GM12878 (cell line): ENCODE results near the gene MMAA. TPM values are rescaled to one million over a fixed set of nuclear protein-coding genes. Genes with fewer than 3 reads are reported as not detected.

Experiments
- ATAC-seq: fragments of 200-7000 bp; cut with Tn5 transposase; 3 replicates; pipeline ENCODE4 v1.9.1; 2020; ENCODE audit warnings: mild to moderate bottlenecking, moderate library complexity
- BruUV-seq: library from RNA; stranded (reverse); fragments of 400-500 nt; replicated peaks from 2 replicates; lab custom pipeline; 2021; lab: Mats Ljungman, UMichigan
- CTCF ChIA-PET: fragments of 300-600 bp; sonication (Branson Sonifier 250); formaldehyde crosslinking; extraction: SDS; loops from one replicate; lab custom pipeline; 2021; ENCODE audit warnings: inconsistent platforms; lab: Yijun Ruan, JAX
- POLR2A ChIA-PET: fragments of 350-600 bp; formaldehyde crosslinking; extraction: SDS; loops from one replicate; lab custom pipeline; 2021; ENCODE audit warnings: inconsistent platforms; lab: Charles Lee
- RAD21 ChIA-PET: fragments of 300-600 bp; sonication (Branson Sonifier 250); formaldehyde crosslinking; loops from one replicate; lab custom pipeline; 2023; ENCODE audit warnings: antibody characterized with exemption; ENCODE audit not compliant: unreplicated experiment; lab: Charles Lee
- SMC1A ChIA-PET: fragments of 300-600 bp; sonication (Branson Sonifier 250); formaldehyde crosslinking; loops from one replicate; lab custom pipeline; 2023; ENCODE audit not compliant: unreplicated experiment, uncharacterized antibody; lab: Charles Lee
- DNase-seq: peaks from one replicate; pipeline ENCODE4 v3.0.0-alpha.2; 2011; ENCODE audit warnings: low read depth, low spot score
- FAIRE-seq: peaks from 3 replicates; lab custom pipeline; 2011; peaks lifted over from hg19 to GRCh38; lab: Jason Lieb, UNC
- H2AFZ ChIP-seq: 2 replicates; pipeline ENCODE4 v1.6.0; 2011; ENCODE audit warnings: low read depth, low read length, control low read depth; ENCODE audit not compliant: control insufficient read depth
- H3K27ac ChIP-seq: 2 replicates; pipeline ENCODE4 v1.5.1; 2011; ENCODE audit warnings: control low read depth; ENCODE audit not compliant: control insufficient read depth, insufficient read depth
- H3K27me3 ChIP-seq, 2 experiments: replicated peaks in 1 of 2; 2 replicates each; pipeline versions ENCODE4 v1.6.0 to v1.6.1; 2011; ENCODE audit warnings: low read length in 1 of 2; ENCODE audit not compliant: control insufficient read depth in 2 of 2, insufficient read depth in 2 of 2
- H3K36me3 ChIP-seq, 2 experiments: 2 replicates each; pipeline ENCODE4 v1.5.1; 2011; ENCODE audit warnings: low read length in 1 of 2; ENCODE audit not compliant: control insufficient read depth in 2 of 2, insufficient read depth in 2 of 2
- H3K4me1 ChIP-seq: 2 replicates; pipeline ENCODE4 v1.6.1; 2011; ENCODE audit warnings: mild to moderate bottlenecking, low read length, moderate library complexity, mixed read lengths; ENCODE audit not compliant: control insufficient read depth, insufficient read depth
- H3K4me2 ChIP-seq: 2 replicates; pipeline ENCODE4 v1.6.0; 2011; ENCODE audit warnings: control low read depth; ENCODE audit not compliant: control insufficient read depth, insufficient read depth
- H3K4me3 ChIP-seq: fragments of 200-600 bp; sonication (generic); 2 replicates; pipeline ENCODE4 v1.5.1; 2016
- H3K79me2 ChIP-seq: 2 replicates; pipeline ENCODE4 v1.6.0; 2011; ENCODE audit warnings: low read length; ENCODE audit not compliant: control insufficient read depth, insufficient read depth
- H3K9ac ChIP-seq: 2 replicates; pipeline ENCODE4 v1.8.0; 2011; ENCODE audit warnings: low read length, control low read depth, mixed read lengths; ENCODE audit not compliant: control insufficient read depth, insufficient read depth
- H3K9me3 ChIP-seq: replicated peaks from 3 replicates; pipeline ENCODE4 v1.5.1; 2011; ENCODE audit warnings: mild to moderate bottlenecking, low read length; ENCODE audit not compliant: control insufficient read depth, insufficient read depth
- H4K20me1 ChIP-seq: 2 replicates; pipeline ENCODE4 v1.6.0; 2011; ENCODE audit not compliant: control insufficient read depth, insufficient read depth
- CBX3 ChIP-seq: fragments of 200-600 bp; sonication (generic); IDR thresholded peaks from 2 replicates; pipeline ENCODE4 v1.6.1; 2016; ENCODE audit warnings: low read depth, borderline replicate concordance
- EZH2 ChIP-seq: IDR thresholded peaks from 2 replicates; pipeline ENCODE4 v1.6.1; 2012; ENCODE audit warnings: low read depth, mild to moderate bottlenecking, control low read depth, inconsistent platforms, low read length, borderline replicate concordance; ENCODE audit not compliant: control insufficient read depth
- IRF5 ChIP-seq: fragments of 450-650 bp; IDR thresholded peaks from 2 replicates; pipeline ENCODE4 v1.6.1; 2017; ENCODE audit warnings: borderline replicate concordance
- MTA3 ChIP-seq: IDR thresholded peaks from 2 replicates; pipeline ENCODE4 v1.6.1; 2012; ENCODE audit warnings: low read length, inconsistent platforms, borderline replicate concordance
- NBN ChIP-seq: fragments of 450-650 bp; IDR thresholded peaks from 2 replicates; pipeline ENCODE4 v1.6.1; 2016
- RAD21 ChIP-seq: IDR thresholded peaks from 2 replicates; pipeline ENCODE4 v1.6.1; 2011; ENCODE audit warnings: mild to moderate bottlenecking, low read depth, low read length, moderate library complexity; ENCODE audit not compliant: insufficient read depth
- RAD51 ChIP-seq: fragments of 450-650 bp; IDR thresholded peaks from 2 replicates; pipeline ENCODE4 v1.6.1; 2016; ENCODE audit warnings: moderate library complexity, mild to moderate bottlenecking, inconsistent platforms
- SPI1 ChIP-seq: IDR thresholded peaks from 2 replicates; pipeline ENCODE4 v1.6.1; 2011; ENCODE audit warnings: low read depth, mild to moderate bottlenecking, low read length, moderate library complexity, borderline replicate concordance; ENCODE audit not compliant: insufficient read depth
- SUZ12 ChIP-seq: fragments of 200-600 bp; sonication (generic); IDR thresholded peaks from one replicate; pipeline ENCODE4 v1.6.1; 2018; ENCODE audit warnings: antibody characterized with exemption, mild to moderate bottlenecking; ENCODE audit not compliant: unreplicated experiment
- ZBED1 ChIP-seq: IDR thresholded peaks from 2 replicates; pipeline ENCODE4 v1.6.1; 2016; ENCODE audit warnings: borderline replicate concordance
- ZNF622 ChIP-seq: fragments of 450-650 bp; IDR thresholded peaks from 2 replicates; pipeline ENCODE4 v1.6.1; 2017; ENCODE audit warnings: mild to moderate bottlenecking, inconsistent platforms
- WGBS: methylation state at CpG from one replicate; pipeline ENCODE4 v1.1.6; 2016; ENCODE audit warnings: low lambda C conversion rate; ENCODE audit not compliant: insufficient replicate concordance, insufficient coverage; ENCODE audit errors: missing lambda C conversion rate; 5-methylcytosine and 5-hydroxymethylcytosine counted together
- in situ Hi-C: fragments of 300-500 bp; cut with MboI; formaldehyde crosslinking; loops from 9 replicates; pipeline ENCODE4 v1.14.3; 2018; ENCODE audit warnings: mixed read lengths
- intact Hi-C: fragments of 100-400 bp; cut with micrococcal nuclease; formaldehyde crosslinking; loops from one replicate; pipeline ENCODE4 v1.14.2; 2022; ENCODE audit not compliant: unreplicated experiment
- polyA plus RNA-seq, 11 experiments: library from polyadenylated mRNA; depleted of rRNA in 4 of 11; unstranded in 6 of 11; stranded (reverse) in 5 of 11; fragments of >200 nt; fragmentation: Nextera tagmentation in 4 of 11; fragmentation: Illumina TruSeq in 1 of 11; extraction: Ambion mirVana in 4 of 11; extraction: Trizol in 1 of 11; gene quantifications; 1 replicate in 1 of 11; 2 replicates in 10 of 11; pipeline versions ENCODE4 v1.2.1 to v1.2.3, GENCODE V29; 2011 to 2016; ENCODE audit warnings: inconsistent platforms in 2 of 11, missing spikeins in 2 of 11, low read depth in 1 of 11
- total RNA-seq, 4 experiments: library from RNA; depleted of rRNA in 3 of 4; stranded (reverse); fragments of >200 nt in 3 of 4; fragmentation: Illumina TruSeq in 1 of 4; extraction: Trizol in 1 of 4; gene quantifications; 2 replicates each; pipeline versions ENCODE4 v1.2.1 to v1.2.3, GENCODE V29; 2013 to 2021
- TF ChIP-seq, protein P1 (sequence below): fragments of 450-650 bp; IDR thresholded peaks from 2 replicates; pipeline ENCODE4 v1.6.1; 2017; ENCODE audit warnings: mild to moderate bottlenecking

Gene MMAA
- total and polyA plus RNA-seq, 10 of the 15 experiments (the other 5 are each of a cell fraction or from before 2014, with no cell fraction given): 4.5 to 22.6 (median 11.8) TPM

GRCh38 chr4:145681956-145682355 lies 62.8 kb downstream of the MMAA start:
- Histone ChIP-seq H3K36me3 (no peaks in the 10 kb centered on the region), H3K9me3 (no peaks in the 10 kb centered on the region), H3K27ac (no peak overlapping the region), H3K9ac (no peak overlapping the region), H3K27me3 (no peaks in the 10 kb centered on the region), H3K4me2 (no peak overlapping the region), H3K79me2 (no peaks in the 10 kb centered on the region), H4K20me1 (no peaks in the 10 kb centered on the region), H3K4me1 (no peaks in the 10 kb centered on the region), H2AFZ (no peak overlapping the region), H3K4me3 (no peak overlapping the region)
- TF ChIP-seq RAD21 (no peak), ZNF622 (no peak), SUZ12 (no peak), SPI1 (no peak), ZBED1 (no peak), NBN (no peak), RAD51 (no peak), MTA3 (no peak), CBX3 (no peak), IRF5 (no peak), EZH2 (no peak)
- TF ChIP-seq, protein P1, sequence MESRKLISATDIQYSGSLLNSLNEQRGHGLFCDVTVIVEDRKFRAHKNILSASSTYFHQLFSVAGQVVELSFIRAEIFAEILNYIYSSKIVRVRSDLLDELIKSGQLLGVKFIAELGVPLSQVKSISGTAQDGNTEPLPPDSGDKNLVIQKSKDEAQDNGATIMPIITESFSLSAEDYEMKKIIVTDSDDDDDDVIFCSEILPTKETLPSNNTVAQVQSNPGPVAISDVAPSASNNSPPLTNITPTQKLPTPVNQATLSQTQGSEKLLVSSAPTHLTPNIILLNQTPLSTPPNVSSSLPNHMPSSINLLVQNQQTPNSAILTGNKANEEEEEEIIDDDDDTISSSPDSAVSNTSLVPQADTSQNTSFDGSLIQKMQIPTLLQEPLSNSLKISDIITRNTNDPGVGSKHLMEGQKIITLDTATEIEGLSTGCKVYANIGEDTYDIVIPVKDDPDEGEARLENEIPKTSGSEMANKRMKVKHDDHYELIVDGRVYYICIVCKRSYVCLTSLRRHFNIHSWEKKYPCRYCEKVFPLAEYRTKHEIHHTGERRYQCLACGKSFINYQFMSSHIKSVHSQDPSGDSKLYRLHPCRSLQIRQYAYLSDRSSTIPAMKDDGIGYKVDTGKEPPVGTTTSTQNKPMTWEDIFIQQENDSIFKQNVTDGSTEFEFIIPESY: no peak
- CTCF ChIA-PET: interaction anchor here (0.6 kb wide), 1 partner anchor 467 kb away, joined by 4 read pairs; no protein-coding TSS in a partner anchor
- SMC1A ChIA-PET: interaction anchor here (1.1 to 1.4 kb wide), 2 partner anchors 10 to 161 kb away, joined by 3 to 4 read pairs; no protein-coding TSS in a partner anchor
- DNase-seq (no peak), FAIRE-seq (no peak), ATAC-seq (no peak)
- BruUV-seq: no TSS peak
- intact Hi-C loops: no loop called here
- POLR2A ChIA-PET: no interaction called here
- 78% methylated on average over 1 of the region's 1 CpG for WGBS
- in situ Hi-C loops: no loop called here
- RAD21 ChIA-PET: no interaction called here
